IPS-18c (cell line): ENCODE results near the gene AMY1C.
"Not testable (repeated sequence)": the region's sequence is repeated elsewhere in the genome, so short reads cannot be mapped to it uniquely, and the experiment has no call there.

Experiments
- H3K4me3 ChIP-seq: 2 replicates; pipeline ENCODE4 v1.7.0; 2013; ENCODE audit warnings: low read depth, mild to moderate bottlenecking, low read length, moderate library complexity; ENCODE audit not compliant: insufficient read depth
- H3K9me3 ChIP-seq: one replicate; pipeline ENCODE4 v1.6.1; 2013; ENCODE audit warnings: mild to moderate bottlenecking, low read length, moderate library complexity; ENCODE audit not compliant: control insufficient read depth, insufficient read depth

AMY1C gene

GRCh38 chr1:103749598-103749997 is at the start of gene AMY1C:
Gene AMY1C, plus strand, starts transcription at chr1:103749898. Its CDS starts 572 bp downstream, at chr1:103750470.
- H3K9me3 ChIP-seq = not testable (repeated sequence)

GRCh38 chr1:103700669-103701068 is 49.0 kb upstream of the AMY1C start:
- not testable (repeated sequence) for H3K4me3 ChIP-seq, H3K9me3 ChIP-seq

More at GRCh38 chr1:103749598-103749997, at the start of gene AMY1C:
- H3K4me3 ChIP-seq = not testable (repeated sequence)

DNA sequence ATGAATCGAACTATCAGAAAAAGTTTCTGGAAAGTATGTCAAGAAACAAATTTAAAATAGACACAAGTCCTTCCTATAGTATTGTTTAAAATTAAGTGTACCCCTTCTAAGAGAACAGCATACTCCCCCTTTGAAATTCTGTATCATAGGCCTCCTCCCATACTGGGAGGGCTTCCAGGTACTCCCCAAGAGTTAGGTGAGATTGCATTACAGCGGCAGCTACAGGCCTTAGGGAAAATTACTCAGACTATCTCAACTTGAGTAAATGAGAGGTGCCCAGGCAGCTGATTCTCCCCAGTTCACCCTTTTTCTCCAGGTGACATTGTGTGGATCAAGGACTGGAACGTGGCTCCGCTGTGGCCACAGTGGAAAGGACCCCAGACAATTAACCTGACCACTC is 48.4 kb upstream of the AMY1C start:
- not testable (repeated sequence) for H3K9me3 ChIP-seq, H3K4me3 ChIP-seq

GRCh38 chr1:103707670-103708069 is 42.0 kb upstream of the AMY1C start:
- H3K4me3 ChIP-seq, H3K9me3 ChIP-seq: not testable (repeated sequence)

DNA sequence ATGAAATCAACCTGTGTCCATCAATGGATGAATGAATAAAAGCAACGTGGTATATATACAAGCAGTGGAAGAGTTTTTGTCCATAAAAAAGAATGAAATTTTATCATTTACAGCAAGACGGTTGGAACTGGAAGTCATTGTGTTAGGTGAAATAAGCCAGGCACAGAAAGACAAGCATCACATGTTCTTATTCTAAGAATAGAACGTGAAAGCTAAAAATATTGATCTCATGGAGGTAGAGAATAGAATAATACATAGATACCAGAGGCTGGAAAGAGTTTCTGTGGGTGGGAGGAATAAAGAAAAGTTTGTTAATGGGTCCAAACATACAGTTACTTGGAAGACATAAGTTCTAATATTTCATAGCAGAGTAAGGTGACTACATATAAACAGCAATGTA is 39.3 kb upstream of the AMY1C start:
- not testable (repeated sequence) for H3K9me3 ChIP-seq, H3K4me3 ChIP-seq

DNA sequence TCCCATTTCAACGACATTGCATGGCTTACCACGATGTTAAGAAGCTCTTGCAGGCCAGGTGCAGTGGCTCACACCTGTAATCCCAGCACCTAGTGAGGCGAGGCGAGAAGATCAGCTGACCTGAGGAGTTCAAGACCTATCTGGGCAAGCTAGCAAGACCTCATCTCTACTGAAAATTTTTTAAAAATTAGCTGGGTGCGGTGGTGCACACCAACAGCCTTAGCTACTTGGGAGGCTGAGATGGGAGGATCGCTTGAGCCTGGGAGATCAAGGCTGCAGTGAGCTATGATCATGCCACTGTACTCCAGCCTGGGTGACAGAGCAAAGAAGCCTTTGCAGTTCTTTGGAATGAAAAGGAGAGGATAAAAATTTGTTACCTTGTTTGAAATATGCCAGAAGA is 32.3 kb upstream of the AMY1C start:
- H3K9me3 ChIP-seq, H3K4me3 ChIP-seq: not testable (repeated sequence)

GRCh38 chr1:103721473-103721872 is 28.2 kb upstream of the AMY1C start:
- H3K9me3 ChIP-seq, H3K4me3 ChIP-seq: not testable (repeated sequence)

- H3K4me3 ChIP-seq, H3K9me3 ChIP-seq: not testable (repeated sequence)
These were observed 14.4 kb upstream of the AMY1C start for GRCh38 chr1:103735334-103735733.

DNA sequence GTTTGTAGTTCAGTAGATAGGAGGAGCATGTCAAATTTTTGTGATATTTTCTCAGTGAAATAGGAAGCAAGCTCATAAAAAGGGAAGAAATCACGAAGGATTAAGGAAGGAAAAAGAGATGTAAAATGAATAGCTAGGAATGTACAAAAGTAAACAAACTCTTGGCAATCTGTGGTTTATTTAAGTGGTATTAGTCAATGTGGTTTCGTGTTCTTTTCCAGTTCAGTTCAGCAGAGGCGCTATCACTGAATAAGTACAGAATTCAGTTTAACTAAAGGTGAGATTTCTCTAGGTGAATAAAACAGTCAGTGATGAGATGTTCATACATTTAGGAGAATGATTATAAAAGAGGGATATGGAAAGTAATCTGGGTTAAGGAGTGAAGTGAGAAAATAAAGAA is 11.7 kb upstream of the AMY1C start:
- not testable (repeated sequence) for H3K9me3 ChIP-seq, H3K4me3 ChIP-seq

DNA sequence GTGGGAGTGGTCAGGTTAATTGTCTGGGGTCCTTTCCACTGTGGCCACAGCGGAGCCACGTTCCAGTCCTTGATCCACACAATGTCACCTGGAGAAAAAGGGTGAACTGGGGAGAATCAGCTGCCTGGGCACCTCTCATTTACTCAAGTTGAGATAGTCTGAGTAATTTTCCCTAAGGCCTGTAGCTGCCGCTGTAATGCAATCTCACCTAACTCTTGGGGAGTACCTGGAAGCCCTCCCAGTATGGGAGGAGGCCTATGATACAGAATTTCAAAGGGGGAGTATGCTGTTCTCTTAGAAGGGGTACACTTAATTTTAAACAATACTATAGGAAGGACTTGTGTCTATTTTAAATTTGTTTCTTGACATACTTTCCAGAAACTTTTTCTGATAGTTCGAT is 5.2 kb upstream of the AMY1C start:
- not testable (repeated sequence) for H3K4me3 ChIP-seq, H3K9me3 ChIP-seq

DNA sequence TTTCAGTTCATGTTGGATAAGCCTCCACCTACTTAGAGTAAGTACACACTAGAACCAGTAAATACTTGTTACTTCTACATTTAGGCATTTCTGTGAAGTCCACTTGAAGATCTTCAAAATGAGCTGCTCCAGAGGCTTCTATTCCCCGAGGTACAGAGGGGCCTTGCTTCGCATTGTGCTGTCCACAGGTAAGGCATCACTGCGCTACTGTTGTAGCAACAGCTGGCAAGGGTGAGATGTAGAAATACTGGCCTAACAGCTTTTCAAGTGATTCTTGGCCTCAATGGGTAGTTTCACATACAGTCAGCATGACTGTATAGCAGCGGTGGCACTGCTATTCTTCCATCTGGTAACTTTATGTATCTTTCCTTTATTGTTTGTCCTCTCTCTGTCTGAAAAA is 4.7 kb upstream of the AMY1C start:
- H3K9me3 ChIP-seq, H3K4me3 ChIP-seq: not testable (repeated sequence)

DNA sequence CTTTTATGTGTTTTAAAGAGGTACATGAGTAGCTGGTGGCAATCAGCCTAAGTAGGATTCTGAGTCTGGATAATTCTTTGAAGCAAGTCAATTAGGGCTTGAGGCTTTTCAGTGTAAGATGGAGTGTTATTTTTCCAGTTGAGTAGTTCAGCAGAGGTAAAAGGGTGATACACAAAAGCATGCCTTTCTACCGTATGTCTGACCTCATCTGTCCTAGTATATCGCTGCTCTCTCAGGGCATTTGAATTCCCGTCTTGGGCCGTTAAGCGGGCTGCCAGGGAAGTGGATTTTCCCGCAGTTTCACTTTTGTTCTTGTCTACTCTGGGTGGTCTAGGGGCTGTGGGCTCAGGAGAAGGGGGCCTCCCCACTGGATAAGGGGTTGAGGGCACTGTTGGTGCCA is 1.4 kb upstream of the AMY1C start:
- H3K9me3 ChIP-seq, H3K4me3 ChIP-seq: not testable (repeated sequence)

GRCh38 chr1:103761896-103762295 is 12.2 kb downstream of the AMY1C start:
- Histone ChIP-seq H3K4me3 (no peak overlapping the region), H3K9me3 (no peaks in the 10 kb centered on the region)

DNA sequence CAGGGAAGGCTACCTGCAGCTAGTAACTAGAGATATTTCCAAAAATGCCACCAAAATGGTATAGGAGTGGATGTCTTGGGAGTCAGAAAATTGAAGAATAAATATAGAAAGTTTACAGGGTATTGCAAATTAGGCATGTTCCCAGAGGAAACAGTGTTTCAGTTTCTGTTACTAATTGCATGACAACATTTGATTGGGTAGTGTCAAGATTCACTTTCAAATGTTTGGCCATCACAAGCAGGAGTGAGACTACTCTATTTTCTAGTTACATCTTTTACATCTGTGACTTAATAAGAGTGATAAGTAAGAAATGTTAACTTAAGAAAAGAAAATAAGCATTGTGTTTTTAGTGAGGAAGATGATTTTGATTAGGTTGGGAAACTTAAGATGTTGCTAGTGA is 30.2 kb downstream of the AMY1C start:
- Histone ChIP-seq H3K9me3 (no peaks in the 10 kb centered on the region), H3K4me3 (no peak overlapping the region)

DNA sequence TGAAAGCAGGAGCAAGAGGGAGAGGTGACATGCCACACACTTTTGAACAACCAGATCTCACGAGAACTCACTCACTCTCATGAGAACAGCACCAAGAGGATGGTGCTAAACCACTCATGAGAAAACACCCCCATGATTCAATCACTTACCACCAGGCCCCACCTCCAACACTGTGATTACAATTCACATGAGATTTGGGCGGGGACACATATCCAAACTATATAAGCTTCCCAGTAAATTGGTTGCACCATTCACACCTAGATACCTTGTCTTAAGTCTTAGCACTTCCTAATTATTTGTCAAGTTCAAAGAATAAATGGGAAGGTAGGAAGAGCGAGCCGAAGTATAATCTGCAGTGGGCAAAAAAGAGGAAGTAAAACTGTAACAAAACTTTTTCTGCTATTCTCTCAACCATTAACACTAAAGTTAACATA is 34.3 kb downstream of the AMY1C start:
- Histone ChIP-seq H3K9me3 (no peaks in the 10 kb centered on the region), H3K4me3 (no peak overlapping the region)

DNA sequence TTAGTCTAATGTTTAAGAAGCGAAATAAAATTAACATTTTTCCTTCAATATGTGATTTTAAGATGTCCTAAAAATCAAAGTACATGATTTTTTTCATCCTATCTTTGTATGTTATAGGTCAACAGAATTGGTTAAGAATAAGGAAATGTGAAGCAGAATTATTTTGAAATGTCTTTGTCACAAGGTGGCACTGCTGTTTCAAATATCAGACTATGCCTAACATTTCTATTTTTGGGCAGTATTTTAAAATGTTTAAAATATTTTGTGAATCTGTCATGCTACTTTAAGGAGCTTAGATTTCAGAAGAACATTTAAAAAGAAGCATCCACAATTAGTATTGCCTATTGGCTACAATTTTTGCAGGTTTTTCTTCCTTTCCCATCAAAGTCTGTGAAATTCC is 38.7 kb downstream of the AMY1C start:
- H3K4me3 ChIP-seq = no peak overlapping the region

DNA sequence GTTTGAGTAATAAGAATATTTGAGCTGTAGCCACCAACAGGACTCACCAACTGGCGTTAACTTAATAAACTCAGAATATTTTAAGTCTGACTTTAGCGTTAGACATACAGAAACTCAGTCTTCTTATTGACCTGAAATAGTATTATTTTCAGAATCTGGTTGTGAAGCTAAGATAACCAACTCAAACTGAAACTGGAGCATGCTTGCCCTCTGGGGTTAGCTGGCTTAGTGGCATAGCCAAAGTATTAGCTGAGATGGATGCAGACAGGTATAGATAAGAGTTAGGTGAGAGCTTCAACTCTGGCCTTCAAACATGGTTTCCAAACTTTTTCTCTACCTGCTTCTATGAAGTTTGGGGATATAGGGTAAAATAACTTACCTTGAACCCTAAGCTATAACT is 40.5 kb downstream of the AMY1C start:
- Histone ChIP-seq H3K4me3 (no peak overlapping the region), H3K9me3 (no peaks in the 10 kb centered on the region)

More for the DNA sequence above, 38.7 kb downstream of the AMY1C start:
- H3K9me3 ChIP-seq = no peaks in the 10 kb centered on the region
